WI38 (cell line): ENCODE results near the gene SURF6.

Experiments used
- H3K4me3 ChIP-seq: 2 replicates; pipeline ENCODE4 v1.5.1; 2011; ENCODE audit warnings: low read depth, mild to moderate bottlenecking, control low read depth, low read length
- TF ChIP-seq, protein P1 (sequence below): IDR thresholded peaks from 2 replicates; pipeline ENCODE4 v1.5.1; 2012; ENCODE audit warnings: low read depth, mild to moderate bottlenecking, control low read depth, low read length

Gene SURF6

DNA sequence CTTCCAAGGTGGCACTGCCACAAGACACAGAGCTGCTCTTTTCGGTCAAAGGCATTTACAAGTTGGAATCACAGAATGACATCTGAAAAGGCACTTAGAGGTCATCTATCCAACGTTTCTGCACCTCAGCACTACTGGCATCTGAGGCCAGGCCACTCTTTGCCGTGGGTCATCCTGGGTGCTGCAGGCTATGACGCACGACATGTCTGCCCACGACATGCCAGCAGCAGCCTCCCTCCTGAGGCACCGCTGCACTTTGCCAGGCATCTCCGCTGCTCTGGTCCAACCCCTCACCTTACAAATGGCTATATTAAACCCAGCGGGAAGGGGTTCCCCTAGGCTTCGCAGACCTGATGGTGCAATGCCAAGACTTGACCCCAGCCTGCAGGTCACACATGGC lies 31.8 kb upstream of the SURF6 start:
- TF ChIP-seq, protein P1, sequence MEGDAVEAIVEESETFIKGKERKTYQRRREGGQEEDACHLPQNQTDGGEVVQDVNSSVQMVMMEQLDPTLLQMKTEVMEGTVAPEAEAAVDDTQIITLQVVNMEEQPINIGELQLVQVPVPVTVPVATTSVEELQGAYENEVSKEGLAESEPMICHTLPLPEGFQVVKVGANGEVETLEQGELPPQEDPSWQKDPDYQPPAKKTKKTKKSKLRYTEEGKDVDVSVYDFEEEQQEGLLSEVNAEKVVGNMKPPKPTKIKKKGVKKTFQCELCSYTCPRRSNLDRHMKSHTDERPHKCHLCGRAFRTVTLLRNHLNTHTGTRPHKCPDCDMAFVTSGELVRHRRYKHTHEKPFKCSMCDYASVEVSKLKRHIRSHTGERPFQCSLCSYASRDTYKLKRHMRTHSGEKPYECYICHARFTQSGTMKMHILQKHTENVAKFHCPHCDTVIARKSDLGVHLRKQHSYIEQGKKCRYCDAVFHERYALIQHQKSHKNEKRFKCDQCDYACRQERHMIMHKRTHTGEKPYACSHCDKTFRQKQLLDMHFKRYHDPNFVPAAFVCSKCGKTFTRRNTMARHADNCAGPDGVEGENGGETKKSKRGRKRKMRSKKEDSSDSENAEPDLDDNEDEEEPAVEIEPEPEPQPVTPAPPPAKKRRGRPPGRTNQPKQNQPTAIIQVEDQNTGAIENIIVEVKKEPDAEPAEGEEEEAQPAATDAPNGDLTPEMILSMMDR = no peak
- H3K4me3 ChIP-seq = no peak overlapping the region

DNA sequence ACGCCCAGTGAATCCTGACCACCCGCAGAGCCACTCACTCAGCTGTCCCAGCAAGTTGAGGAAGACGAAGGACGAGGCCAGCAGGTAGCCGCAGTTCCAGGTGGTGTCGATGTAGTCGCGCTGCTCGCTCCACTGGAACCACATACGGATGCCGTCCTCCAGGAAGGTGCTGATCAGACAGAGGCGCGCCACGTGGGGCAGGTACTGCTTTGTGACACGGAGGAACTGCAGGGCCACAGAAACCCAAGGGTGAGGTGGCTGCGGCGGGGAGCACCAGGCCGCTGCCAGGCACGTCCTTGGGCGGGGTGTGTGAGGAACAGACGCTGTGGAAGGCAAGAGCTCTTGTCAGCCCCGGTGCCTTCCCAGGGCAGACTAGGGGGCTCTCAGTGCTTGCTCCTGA lies 31.2 kb upstream of the SURF6 start:
- TF ChIP-seq, protein P1 = no peak
- H3K4me3 ChIP-seq = no peak overlapping the region

DNA sequence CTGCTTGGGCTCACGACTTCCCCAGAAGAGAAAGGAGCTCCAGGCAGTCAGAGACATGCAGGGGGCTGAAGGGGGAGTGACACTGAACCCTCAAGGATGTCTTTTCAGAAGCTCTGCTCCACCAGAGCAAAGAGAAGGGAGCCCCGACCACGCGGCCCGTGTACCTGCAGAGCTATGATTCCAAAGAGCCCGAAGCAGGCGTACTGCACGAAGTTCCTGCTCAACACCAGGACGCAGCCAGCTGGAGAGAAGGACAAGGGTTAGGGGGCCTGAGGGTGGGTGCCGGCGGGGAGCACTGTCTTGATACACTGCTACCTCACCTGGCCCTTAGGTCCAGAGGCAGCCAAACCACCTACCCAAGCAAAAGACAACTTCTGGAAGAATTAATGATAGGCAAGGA lies 30.4 kb upstream of the SURF6 start:
- TF ChIP-seq, protein P1 = no peak
- no peak overlapping the region for H3K4me3 ChIP-seq

DNA sequence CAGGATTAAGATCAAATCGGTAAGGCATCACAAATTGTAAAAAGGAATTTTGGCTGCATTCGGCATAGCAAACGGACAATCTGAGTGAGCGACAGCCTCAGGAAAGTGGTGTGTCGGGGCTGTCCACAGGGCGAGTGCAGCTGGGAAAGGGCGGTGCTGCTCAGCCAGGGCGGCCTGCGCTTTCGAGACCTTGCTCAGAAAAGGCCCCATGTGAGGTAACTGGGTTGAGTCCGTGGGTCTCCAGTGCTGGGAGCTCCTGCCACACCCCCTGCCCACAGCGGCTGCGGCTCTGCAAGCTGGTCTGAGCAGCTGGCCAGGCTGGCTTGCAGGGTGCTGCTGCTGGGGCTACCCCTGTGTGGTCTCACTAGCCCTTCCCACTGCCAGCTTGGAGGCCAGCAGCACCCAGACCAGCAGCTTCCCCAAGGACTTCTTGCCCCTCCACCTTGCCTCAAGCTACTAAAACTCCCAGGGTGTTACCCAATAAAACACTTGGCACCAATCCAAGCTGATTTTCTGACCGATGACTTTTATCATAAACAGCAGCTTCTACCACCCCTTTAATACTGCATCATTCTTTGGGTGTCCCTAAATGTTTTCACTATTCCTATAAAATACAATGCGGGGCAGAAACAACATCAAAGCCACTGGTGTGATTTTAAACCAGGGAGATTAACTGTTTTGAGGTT lies 26.5 kb upstream of the SURF6 start:
- TF ChIP-seq, protein P1 = no peak
- no peak overlapping the region for H3K4me3 ChIP-seq

DNA sequence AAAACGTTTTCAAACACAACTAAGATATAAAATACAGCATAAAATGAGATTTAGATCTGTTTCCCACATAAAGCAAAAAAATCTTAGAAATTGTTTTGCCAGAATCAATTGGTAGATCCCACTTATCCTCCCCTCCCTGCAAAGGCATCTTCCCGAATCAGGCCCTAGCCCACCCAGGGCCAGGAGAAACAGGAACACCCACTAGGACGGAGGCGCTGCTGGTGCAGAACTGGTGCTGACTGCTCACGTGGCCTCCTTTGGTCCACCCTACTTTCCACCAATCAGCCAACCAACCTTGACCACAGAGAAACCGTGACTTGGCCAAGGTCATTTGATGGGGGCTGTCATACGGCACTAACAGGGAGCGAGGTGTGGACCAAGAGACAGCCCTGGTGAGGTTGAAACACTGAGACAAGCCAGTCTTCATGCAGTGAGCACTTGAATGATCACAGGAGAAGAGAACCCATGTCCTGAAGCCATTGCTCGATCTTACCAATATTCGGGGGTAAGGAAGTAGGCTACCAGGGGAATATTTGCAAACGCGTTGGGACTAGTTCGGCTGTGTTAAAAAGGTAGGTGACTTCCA lies 25.6 kb upstream of the SURF6 start:
- no peak overlapping the region for H3K4me3 ChIP-seq
- TF ChIP-seq, protein P1 = no peak

DNA sequence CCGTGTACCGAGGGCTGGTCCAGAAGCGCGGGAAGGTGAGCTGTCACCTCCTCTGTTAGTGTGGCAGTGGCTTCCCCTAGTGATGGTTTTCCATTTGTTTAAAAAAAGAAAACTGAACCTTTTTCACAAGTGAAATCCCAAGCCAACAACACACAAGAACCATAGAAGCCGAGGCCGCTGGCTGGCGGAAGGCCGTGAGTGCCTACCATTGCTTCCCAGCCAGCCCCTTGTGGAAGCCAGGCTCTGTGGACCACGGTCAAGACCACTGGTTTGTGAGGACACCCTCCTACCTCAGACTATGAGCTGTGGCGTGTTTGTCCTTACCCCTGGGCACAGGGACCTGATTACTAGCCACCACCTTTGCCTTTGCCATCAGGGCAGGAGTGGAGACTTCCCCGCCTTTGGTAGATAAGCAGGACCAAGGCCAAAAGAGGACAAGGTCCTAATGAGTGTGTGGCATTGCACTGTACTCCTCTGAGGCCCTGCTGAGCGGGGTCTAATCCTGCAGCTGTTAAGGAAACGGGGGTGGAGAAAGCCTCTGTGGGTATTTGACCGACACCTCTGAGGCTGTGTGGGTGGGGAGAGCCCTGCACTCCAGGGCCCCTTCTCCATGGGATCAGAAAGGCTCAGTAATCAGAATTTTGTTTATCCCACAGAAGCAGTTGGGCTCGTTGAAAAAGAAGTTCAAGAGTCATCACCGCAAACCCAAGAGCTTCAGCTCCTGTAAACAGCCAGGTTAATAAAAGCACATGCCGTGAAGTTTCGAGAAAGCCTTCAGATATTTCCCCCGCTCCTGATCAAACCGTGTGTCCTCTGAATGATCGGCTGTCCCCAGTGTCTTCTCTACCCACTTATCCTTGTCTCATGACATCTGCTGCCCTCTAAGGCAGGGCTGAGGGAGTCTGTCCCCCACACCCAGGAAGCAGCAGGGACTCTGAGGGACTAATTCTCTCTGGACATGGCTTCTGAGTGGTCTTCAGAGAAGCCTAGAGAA lies 24.7 kb upstream of the SURF6 start:
- H3K4me3 ChIP-seq = no peak overlapping the region
- TF ChIP-seq, protein P1 = no peak
